Stimulated activated naive B cell treated with anti-CD40 and anti-IgM and Interleukin-4, amounts not matched to agents 10 μg/mL and 1 μg/mL and 100 μg/mL, for 72 hours (primary cell): ENCODE measurements around the gene CCT6B.
A peak's percentile ranks its signal among the peaks of the same experiment; 100 is the strongest.
"Not testable (repeated sequence)": the region's sequence is repeated elsewhere in the genome, so short reads cannot be mapped to it uniquely, and the experiment has no call there.

Experiments
- ATAC-seq, 2 donors: fragments of 150-1000 bp; cut with Tn5 transposase; replicated peaks; 2 replicates each; pipeline ENCODE4 v1.10.0; 2021; ENCODE audit warnings: moderate library complexity in 1 of 2
- DNase-seq: peaks from one replicate; pipeline ENCODE4 v3.0.0; 2021
- H3K27ac Mint-ChIP-seq: one replicate; pipeline ENCODE4 v1.8.0; 2022; ENCODE audit warnings: mild to moderate bottlenecking, mixed read lengths
- H3K27me3 Mint-ChIP-seq, 2 donors: one replicate each; pipeline ENCODE4 v1.8.0; 2022; ENCODE audit warnings: mixed read lengths in 2 of 2
- H3K36me3 Mint-ChIP-seq, 2 donors: one replicate each; pipeline ENCODE4 v1.8.0; 2022; ENCODE audit warnings: mixed read lengths in 2 of 2, mild to moderate bottlenecking in 1 of 2
- H3K4me1 Mint-ChIP-seq, 2 donors: one replicate each; pipeline ENCODE4 v1.8.0; 2022; ENCODE audit warnings: mixed read lengths in 2 of 2, mild to moderate bottlenecking in 1 of 2
- H3K4me3 Mint-ChIP-seq, 2 donors: one replicate each; pipeline ENCODE4 v1.8.0; 2022; ENCODE audit warnings: mild to moderate bottlenecking in 2 of 2, mixed read lengths in 2 of 2, moderate library complexity in 1 of 2
- H3K9me3 Mint-ChIP-seq, 2 donors: one replicate each; pipeline ENCODE4 v1.8.0; 2022; ENCODE audit warnings: mixed read lengths in 2 of 2, mild to moderate bottlenecking in 1 of 2

Gene CCT6B

DNA sequence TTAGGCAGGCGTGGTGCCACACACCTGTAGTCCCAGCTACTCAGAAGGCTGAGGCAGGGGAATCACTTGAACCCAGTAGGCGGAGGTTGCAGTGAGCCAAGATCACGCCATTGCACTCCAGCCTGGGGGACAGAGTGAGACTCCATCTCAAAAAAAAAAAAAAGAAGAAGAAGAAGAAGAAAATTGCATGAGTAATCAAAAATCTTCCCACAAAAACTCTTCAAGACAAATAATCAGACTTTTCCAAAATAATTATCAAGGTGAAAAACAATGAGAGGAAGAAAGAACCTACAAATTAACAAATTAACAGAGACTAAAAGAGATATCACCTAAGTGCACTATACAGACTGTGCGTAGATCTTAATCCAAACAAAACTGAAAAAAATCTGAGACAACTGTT is 10.5 kb downstream of the CCT6B start:
- not testable (repeated sequence) for DNase-seq, ATAC-seq, H3K27me3 Mint-ChIP-seq, H3K4me3 Mint-ChIP-seq, H3K9me3 Mint-ChIP-seq, H3K27ac Mint-ChIP-seq, H3K4me1 Mint-ChIP-seq, H3K36me3 Mint-ChIP-seq

DNA sequence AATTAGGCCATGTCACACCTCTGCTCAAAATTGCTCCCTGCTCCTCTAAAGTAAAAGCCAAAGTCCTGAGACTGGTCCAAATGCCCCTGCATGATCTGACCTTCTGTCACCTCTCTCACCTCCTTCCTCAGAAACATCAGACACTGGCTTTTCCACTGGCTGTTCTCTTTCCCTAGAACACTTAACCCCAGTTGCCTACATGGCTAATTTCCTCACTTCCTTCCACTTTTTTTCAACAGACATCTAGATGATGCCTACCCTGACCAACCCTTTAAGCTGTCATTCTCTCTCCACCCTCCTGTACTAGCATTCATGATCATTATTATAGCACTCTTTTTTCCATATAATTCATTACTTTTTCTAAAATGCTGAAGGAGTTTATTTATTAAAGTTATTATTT is 31.0 kb downstream of the CCT6B start:
- no peaks in the 10 kb centered on the region for H3K9me3 Mint-ChIP-seq
- H3K4me3 Mint-ChIP-seq: no peak overlapping the region
- H3K27ac Mint-ChIP-seq: no peak overlapping the region
- H3K36me3 Mint-ChIP-seq: peaks cover 3 to 6% of the 10 kb centered on the region in 2 donors
- H3K4me1 Mint-ChIP-seq: no peaks in the 10 kb centered on the region
- no peak for DNase-seq
- peaks cover 0 to 9% of the 10 kb centered on the region in 2 donors for H3K27me3 Mint-ChIP-seq
- no peak for ATAC-seq

DNA sequence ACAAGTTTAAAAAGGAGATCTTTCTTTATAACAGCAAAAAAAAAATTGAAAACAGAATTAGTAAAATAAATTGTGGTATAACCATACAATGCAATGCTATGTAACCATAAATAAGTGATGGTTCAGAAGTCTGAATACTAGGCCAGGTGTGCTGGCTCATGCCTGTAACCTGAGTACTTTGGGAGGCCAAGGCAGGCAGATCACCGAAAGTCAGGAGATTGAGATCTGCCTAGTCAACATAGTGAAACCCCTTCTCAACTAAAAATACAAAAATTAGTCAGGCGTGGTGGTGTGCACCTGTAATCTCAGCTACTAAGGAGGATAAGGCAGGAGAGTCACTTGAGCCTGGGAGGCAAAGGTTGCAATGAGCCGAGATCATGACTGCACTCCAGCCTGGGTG is 34.6 kb downstream of the CCT6B start:
- H3K9me3 Mint-ChIP-seq: no peaks in the 10 kb centered on the region
- H3K4me3 Mint-ChIP-seq: no peak overlapping the region
- no peak for DNase-seq
- peaks cover 3 to 6% of the 10 kb centered on the region in 2 donors for H3K36me3 Mint-ChIP-seq
- no peak for ATAC-seq
- peaks cover 0 to 9% of the 10 kb centered on the region in 2 donors for H3K27me3 Mint-ChIP-seq
- no peak overlapping the region for H3K27ac Mint-ChIP-seq
- H3K4me1 Mint-ChIP-seq: no peaks in the 10 kb centered on the region

DNA sequence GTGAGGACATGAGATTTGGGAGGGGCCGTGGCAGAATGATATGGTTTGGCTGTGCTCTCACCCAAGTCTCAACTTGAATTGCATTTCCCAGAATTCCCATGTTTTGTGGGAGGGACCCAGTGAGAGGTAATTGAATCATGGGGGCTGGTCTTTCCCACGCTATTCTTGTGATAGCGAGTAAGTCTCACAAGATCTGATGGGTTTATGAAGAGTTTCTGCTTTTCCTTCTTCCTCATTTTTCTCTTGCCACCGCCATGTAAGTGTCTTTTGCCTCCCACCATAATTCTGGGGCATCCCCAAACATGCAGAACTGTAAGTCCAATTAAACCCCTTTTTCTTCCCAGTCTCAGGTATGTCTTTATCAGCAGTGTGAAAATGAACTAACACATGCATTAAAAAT is 40.6 kb downstream of the CCT6B start:
- Mint-ChIP-seq H3K27ac (no peak overlapping the region), H3K27me3 (peaks cover 3 to 14% of the 10 kb centered on the region in 2 donors), H3K4me3 (no peak overlapping the region), H3K4me1 (no peaks in the 10 kb centered on the region), H3K9me3 (no peaks in the 10 kb centered on the region), H3K36me3 (no peaks in the 10 kb centered on the region)
- no peak for ATAC-seq
- DNase-seq: no peak

DNA sequence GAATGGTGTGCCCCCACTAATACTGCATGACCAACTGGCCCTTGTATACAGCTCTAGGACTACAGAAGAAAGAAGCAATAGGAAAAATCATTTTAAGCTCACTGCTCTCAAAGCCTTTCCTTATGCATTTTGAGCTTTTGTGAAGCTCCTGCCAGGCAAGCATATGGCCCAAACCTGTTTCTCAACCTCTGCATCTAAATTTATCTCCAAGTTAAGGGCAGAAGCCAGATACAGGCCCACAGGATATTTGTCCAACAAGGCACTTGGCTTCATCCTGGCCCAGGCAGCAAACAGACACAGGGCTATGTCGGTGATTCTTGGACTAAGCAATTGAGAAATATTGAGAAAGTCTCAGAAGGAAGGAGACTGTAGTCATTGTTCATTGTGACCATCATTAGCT is 43.9 kb downstream of the CCT6B start:
- H3K27ac Mint-ChIP-seq: no peak overlapping the region
- no peak for DNase-seq

DNA sequence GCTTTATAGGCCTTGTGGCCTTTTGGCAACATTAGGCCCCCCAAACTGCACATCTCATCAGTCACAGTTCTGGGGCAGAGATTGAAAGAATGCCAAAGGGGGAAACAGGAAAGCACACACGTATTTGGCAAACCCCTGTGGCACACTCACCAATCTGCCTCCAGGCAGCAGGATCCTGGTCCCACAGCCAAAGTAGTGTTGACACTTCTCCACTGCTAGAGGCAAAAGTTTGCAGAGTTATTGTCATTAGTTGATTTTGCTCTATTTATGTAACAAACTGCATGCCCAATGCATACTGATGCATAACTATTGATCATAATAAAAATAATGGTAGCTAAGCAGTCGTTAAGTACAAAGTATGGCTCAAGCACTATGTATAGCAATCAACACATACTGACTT is 45.1 kb downstream of the CCT6B start:
- Mint-ChIP-seq H3K27ac (no peak overlapping the region), H3K36me3 (no peaks in the 10 kb centered on the region), H3K4me1 (peaks cover 0 to 8% of the 10 kb centered on the region in 2 donors), H3K4me3 (no peak overlapping the region), H3K9me3 (no peaks in the 10 kb centered on the region), H3K27me3 (peaks cover 3 to 20% of the 10 kb centered on the region in 2 donors)
- ATAC-seq: no peak
- DNase-seq: no peak

More for the DNA sequence above, 43.9 kb downstream of the CCT6B start:
- no peak overlapping the region for H3K4me3 Mint-ChIP-seq
- no peaks in the 10 kb centered on the region for H3K36me3 Mint-ChIP-seq
- H3K9me3 Mint-ChIP-seq: no peaks in the 10 kb centered on the region
- peaks cover 3 to 14% of the 10 kb centered on the region in 2 donors for H3K27me3 Mint-ChIP-seq
- no peak for ATAC-seq
- peaks cover 0 to 8% of the 10 kb centered on the region in 2 donors for H3K4me1 Mint-ChIP-seq

DNA sequence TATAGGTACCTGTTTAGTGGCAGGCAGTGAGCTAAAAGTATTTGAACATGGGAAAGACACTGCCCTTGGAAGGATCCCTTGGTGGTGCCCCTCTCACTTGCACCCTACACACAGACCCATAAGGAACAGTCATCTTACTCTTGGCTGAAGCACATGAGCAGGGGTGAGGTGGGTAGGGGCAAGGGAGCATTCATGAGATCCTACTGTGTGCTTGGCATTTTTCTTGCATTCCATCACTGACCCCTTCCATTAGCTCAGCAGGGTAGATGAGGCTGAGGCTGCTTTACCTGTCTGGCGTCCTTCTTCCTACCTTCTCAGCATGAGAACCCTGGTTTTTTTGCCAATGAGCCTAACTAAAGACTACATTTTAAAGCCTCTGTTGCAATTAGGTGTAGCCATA is 48.3 kb downstream of the CCT6B start:
- no peak for DNase-seq
- Mint-ChIP-seq H3K4me1 (peaks cover 3 to 14% of the 10 kb centered on the region in 2 donors), H3K27me3 (peaks cover 8 to 33% of the 10 kb centered on the region in 2 donors), H3K4me3 (no peak overlapping the region), H3K36me3 (no peaks in the 10 kb centered on the region), H3K27ac (peak overlapping the region; percentile 42), H3K9me3 (no peaks in the 10 kb centered on the region)
- no peak for ATAC-seq

DNA sequence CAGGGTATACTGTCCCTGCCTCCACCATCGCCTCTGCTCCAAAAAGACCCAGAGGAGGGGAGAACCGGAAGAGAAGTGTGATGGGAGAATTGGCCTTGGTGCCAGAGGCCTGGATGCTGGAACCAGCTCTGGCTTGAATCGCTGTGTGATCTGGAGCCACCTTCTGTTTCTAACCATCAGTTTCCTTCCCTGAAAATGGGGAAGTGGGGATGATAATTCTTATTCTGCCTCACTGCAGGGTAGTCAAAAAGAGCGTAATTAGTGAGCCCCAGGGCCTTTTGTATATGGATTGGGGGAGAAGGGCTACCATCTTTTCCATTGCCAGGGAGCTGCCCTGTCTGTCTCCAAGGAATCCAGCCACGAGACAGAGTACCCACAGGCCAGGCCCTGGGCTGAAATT is 52.2 kb downstream of the CCT6B start:
- H3K27ac Mint-ChIP-seq: no peak overlapping the region
- no peak for DNase-seq
- H3K9me3 Mint-ChIP-seq: no peaks in the 10 kb centered on the region
- H3K4me3 Mint-ChIP-seq: no peak overlapping the region
- no peaks in the 10 kb centered on the region for H3K36me3 Mint-ChIP-seq
- H3K4me1 Mint-ChIP-seq: peaks cover 3 to 14% of the 10 kb centered on the region in 2 donors
- H3K27me3 Mint-ChIP-seq: peaks cover 8 to 33% of the 10 kb centered on the region in 2 donors
- ATAC-seq: no peak

DNA sequence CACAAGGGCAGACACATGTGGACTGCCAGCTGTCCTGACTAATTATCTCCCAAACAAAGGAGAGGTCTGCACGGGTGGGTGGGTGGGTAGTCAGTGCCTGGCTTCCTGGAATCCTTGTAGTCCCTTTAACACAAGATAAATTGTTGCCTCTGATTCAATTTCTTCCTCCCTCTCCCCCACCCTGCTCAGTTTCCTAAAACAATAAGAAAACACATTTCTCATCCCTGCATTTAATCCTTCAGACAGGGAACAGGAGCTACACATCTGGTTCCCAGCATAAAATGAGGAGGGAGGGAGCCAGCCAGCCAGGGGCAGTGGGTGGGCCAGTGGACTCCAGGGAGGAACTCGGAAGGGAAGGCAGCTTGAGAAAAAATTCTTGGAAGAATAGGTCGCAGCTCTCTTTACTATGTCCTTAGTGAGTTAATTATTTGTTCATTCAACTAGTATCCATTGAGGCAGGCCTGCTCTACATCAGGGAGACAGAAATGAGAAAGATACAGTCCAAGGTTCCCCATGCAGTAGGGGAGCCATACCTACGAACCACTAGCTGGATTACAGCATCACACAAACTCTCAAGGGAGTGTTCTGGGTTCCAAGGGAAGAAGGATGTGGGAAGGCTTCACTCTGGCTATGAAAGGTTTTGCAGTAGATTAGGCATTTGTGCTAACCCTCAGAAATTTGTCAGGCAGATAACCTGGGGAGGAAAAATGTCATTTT is 58.3 kb downstream of the CCT6B start:
- no peak overlapping the region for H3K27ac Mint-ChIP-seq
- no peak for ATAC-seq
- H3K4me3 Mint-ChIP-seq: no peak overlapping the region
- no peaks in the 10 kb centered on the region for H3K4me1 Mint-ChIP-seq
- no peak for DNase-seq
- no peaks in the 10 kb centered on the region for H3K9me3 Mint-ChIP-seq
- H3K27me3 Mint-ChIP-seq: peaks cover 19 to 43% of the 10 kb centered on the region in 2 donors
- H3K36me3 Mint-ChIP-seq: no peaks in the 10 kb centered on the region

DNA sequence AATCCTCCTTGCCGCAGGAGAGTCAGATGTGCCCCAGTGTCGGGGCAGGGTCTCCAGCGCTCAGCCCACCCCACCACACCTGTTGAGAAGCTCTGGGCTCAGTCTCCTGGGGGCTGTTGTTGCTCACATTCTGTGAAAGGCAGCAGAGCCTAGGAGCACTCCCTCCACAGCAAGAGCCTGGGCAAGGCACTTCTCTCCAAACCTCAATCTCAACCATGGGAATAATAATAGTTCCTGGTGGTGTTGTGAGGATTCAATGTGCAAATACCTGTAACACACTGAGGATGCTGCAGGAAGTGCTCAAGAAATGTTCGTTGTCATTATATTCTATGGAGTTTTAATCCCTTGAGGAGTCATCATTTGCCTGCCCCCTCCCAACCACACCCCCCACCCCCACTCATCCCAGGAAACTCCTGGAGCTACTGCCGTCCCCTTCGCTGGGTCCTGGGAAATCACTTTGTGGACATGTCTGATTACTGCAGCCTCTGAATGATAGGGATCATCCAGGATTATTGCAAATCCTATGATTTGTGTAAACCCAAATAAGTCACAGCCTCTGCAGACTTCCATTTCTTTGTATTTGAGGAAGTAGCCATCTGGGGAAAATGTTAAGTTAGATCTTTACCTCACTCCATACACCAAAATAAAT is 61.5 kb downstream of the CCT6B start:
- no peak overlapping the region for H3K27ac Mint-ChIP-seq
- H3K4me3 Mint-ChIP-seq: no peak overlapping the region
- ATAC-seq (no peak), DNase-seq (no peak)
- peaks cover 34 to 70% of the 10 kb centered on the region in 2 donors for H3K27me3 Mint-ChIP-seq
- H3K9me3 Mint-ChIP-seq: no peaks in the 10 kb centered on the region
- H3K36me3 Mint-ChIP-seq: no peaks in the 10 kb centered on the region
- no peaks in the 10 kb centered on the region for H3K4me1 Mint-ChIP-seq

DNA sequence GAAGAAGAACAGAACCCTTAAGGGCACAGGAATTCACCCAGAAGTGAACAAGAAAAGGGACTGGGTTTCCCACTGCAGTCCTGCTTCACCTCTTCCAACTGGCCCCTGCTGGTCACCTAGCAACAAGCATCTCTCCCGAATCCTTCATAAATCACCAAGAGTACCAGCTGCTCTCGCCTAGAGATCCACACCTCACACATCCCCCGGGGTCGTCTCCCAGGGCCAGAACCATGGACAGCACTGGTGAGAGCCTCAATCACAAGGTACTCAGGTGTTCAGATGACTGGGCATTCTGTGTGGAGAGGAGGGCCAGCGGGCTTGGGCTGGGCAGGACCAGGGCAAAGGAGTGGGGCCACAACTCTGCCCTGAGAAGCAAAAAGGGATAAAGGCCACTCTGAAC is 65.9 kb downstream of the CCT6B start:
- Mint-ChIP-seq H3K36me3 (no peaks in the 10 kb centered on the region), H3K9me3 (no peaks in the 10 kb centered on the region), H3K27ac (no peak overlapping the region), H3K27me3 (peaks cover 47 to 62% of the 10 kb centered on the region in 2 donors), H3K4me3 (no peak overlapping the region), H3K4me1 (no peaks in the 10 kb centered on the region)
- DNase-seq (no peak), ATAC-seq (no peak)

DNA sequence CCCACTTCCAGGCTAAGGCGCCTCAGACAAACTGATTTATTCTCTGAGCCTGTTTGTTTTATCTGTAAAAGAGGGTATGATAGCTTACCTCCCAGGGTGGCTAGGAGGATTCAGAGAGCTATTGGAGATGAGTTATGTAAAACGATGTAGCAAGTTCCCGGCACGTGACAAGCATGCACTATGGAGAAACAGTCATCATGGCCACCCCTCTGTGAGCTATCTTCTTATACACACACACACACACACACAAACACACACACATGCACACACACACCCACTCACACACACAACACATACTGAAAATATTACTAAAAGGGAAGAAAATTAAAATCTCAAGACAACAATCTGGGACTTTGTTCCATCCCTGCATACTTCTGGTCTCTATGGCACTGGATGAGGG is 66.3 kb downstream of the CCT6B start:
- no peaks in the 10 kb centered on the region for H3K4me1 Mint-ChIP-seq
- H3K4me3 Mint-ChIP-seq: no peak overlapping the region
- H3K36me3 Mint-ChIP-seq: no peaks in the 10 kb centered on the region
- no peak for ATAC-seq
- no peak for DNase-seq
- H3K9me3 Mint-ChIP-seq: no peaks in the 10 kb centered on the region
- no peak overlapping the region for H3K27ac Mint-ChIP-seq
- H3K27me3 Mint-ChIP-seq: peaks cover 46 to 58% of the 10 kb centered on the region in 2 donors

DNA sequence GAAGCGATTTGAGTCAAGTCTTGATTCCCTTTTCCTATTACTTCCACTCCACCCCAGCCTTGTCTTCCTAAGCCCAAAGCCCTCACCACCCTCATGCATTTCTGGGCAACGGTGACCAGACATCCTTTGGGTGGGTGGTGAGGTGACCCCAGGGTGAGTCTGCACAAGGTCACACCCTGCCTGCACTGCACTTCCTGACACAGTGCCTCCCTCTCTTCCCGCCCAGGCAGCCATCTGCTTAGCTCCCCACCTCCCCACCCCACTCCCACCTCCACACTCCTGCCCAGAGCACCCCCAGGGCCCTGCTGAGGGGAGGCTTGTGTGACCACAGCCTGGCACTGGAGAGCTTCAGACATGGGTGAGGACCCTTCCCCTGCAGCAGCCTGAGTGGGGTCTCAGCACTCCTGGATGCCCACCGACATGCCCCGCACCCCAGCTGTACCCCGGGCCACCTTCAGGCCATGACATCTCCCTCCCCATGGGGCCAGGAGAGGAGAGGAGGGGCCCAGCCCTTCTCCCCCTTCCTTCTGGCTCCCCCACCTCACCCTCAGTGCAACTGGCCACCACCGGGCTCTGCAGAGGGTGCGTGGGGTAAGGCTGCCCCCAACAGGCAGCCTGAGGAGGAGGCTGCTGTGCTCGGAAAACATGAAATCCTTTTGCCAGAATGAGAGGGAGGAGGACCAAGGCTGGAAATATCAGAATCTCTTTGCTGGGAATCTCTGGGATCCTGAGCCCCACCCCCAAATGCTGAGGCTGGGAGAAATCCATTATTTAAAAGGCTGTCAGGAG is 68.6 kb downstream of the CCT6B start:
- Mint-ChIP-seq H3K27ac (no peak overlapping the region), H3K36me3 (no peaks in the 10 kb centered on the region), H3K4me1 (no peaks in the 10 kb centered on the region), H3K4me3 (no peak overlapping the region), H3K27me3 (peaks cover 44 to 48% of the 10 kb centered on the region in 2 donors), H3K9me3 (no peaks in the 10 kb centered on the region)
- ATAC-seq: peak; percentile 41 to 43
- DNase-seq: no peak

DNA sequence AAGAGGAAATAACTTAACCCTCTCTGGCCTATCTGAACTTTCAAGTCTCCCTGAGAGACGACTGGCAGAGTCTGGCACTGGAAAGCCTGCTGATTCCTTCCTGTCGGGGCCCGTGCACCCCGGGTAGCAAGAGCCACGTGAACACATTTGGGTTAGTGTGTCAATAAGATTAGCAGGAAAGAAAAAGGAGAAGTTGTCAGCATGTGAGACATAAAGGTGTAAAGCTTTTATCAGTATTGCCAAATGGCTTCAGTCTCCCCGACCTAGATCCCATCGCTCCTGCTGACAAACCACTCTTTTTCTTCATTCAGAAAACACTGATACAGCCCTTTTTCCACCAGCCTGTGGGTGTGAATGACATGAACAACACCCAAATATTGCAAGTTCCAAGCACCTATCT is 74.4 kb downstream of the CCT6B start:
- H3K27ac Mint-ChIP-seq: no peak overlapping the region
- no peak overlapping the region for H3K4me3 Mint-ChIP-seq
- H3K36me3 Mint-ChIP-seq: no peaks in the 10 kb centered on the region
- DNase-seq: no peak
- peak; percentile 65 to 69 for ATAC-seq
- peaks cover 9 to 11% of the 10 kb centered on the region in 2 donors for H3K4me1 Mint-ChIP-seq
- no peaks in the 10 kb centered on the region for H3K9me3 Mint-ChIP-seq
- peaks cover 21 to 47% of the 10 kb centered on the region in 2 donors for H3K27me3 Mint-ChIP-seq
